Upper lobe of left lung (tissue), 6 donors: ENCODE measurements around the gene IKZF2. TPM values are rescaled to one million over a fixed set of nuclear protein-coding genes. Genes with fewer than 3 reads are reported as not detected.

Experiments
- ATAC-seq, 2 donors: fragments of 200-7000 bp; cut with Tn5 transposase; one replicate each; pipeline ENCODE4 v1.9.1; 2022; ENCODE audit warnings: mild to moderate bottlenecking in 2 of 2, moderate library complexity in 2 of 2; ENCODE audit not compliant: low FRiP score in 2 of 2
- DNase-seq, 2 donors: peaks; one replicate each; pipeline ENCODE4 v3.0.0-alpha.2; 2019 to 2020
- H3K27ac ChIP-seq, 4 donors: fragments of 200-600 bp; sonication (generic); one replicate each; pipeline ENCODE4 v1.5.1; 2016 to 2019
- H3K27me3 ChIP-seq, 4 donors: fragments of 200-600 bp; sonication (generic); one replicate each; pipeline ENCODE4 v1.5.1; 2017 to 2019
- H3K36me3 ChIP-seq, 4 donors: fragments of 200-600 bp; sonication (generic); one replicate each; pipeline ENCODE4 v1.5.1; 2016 to 2019
- H3K4me1 ChIP-seq, 4 donors: fragments of 200-600 bp; sonication (generic); one replicate each; pipeline ENCODE4 v1.5.1; 2018 to 2019
- H3K4me3 ChIP-seq, 4 donors: fragments of 200-600 bp; sonication (generic); one replicate each; pipeline ENCODE4 v1.5.1; 2017 to 2019; ENCODE audit warnings: mild to moderate bottlenecking in 2 of 4, moderate library complexity in 1 of 4
- H3K9me3 ChIP-seq, 4 donors: fragments of 200-600 bp; sonication (generic); one replicate each; pipeline ENCODE4 v1.5.1; 2018 to 2019
- EP300 ChIP-seq, 4 donors: sonication (generic); formaldehyde crosslinking; IDR thresholded peaks; one replicate each; pipeline ENCODE4 v1.5.1; 2017; ENCODE audit warnings: antibody characterized with exemption in 4 of 4, control low read depth in 2 of 4
- POLR2A ChIP-seq, 4 donors: fragments of 450-650 bp; IDR thresholded peaks; one replicate each; pipeline ENCODE4 v1.5.1; 2016 to 2017; ENCODE audit warnings: antibody characterized with exemption in 4 of 4, mild to moderate bottlenecking in 2 of 4
- POLR2AphosphoS5 ChIP-seq, 2 donors: sonication (generic); formaldehyde crosslinking; IDR thresholded peaks; one replicate each; pipeline ENCODE4 v1.5.1; 2017; ENCODE audit warnings: antibody characterized with exemption in 2 of 2
- WGBS, 2 donors: methylation state at CpG; one replicate each; pipeline ENCODE4 v1.1.5; 2017 to 2018; 5-methylcytosine and 5-hydroxymethylcytosine counted together
- total RNA-seq, 6 donors: library from RNA; depleted of rRNA in 4 of 6; stranded (reverse); fragments of >200 nt in 4 of 6; gene quantifications; one replicate each; pipeline versions ENCODE4 v1.1.0 to v1.2.1, GENCODE V29; 2016 to 2021
- TF ChIP-seq, protein P1 (sequence below), 6 experiments: fragments of 450-650 bp in 4 of 6; fragments of 200-600 bp in 2 of 6; sonication (generic) in 2 of 6; IDR thresholded peaks; one replicate each; pipeline ENCODE4 v1.5.1; 2016 to 2019; ENCODE audit warnings: antibody characterized with exemption in 6 of 6
- donor health status: DM: no; HTN: no; CAD: no; lungs with moderate emphysema.
- donor health status: DM: no; HTN: yes; CAD: no; lungs with severe emphysema.

The IKZF2 gene
- total RNA-seq, 6 donors from 2014 or later, result 10.4 to 35.7 (median 13.5) TPM

GRCh38 chr2:213011505-213011904, 139.9 kb downstream of the IKZF2 start:
- Histone ChIP-seq H3K4me1 (no peaks in the 10 kb centered on the region), H3K36me3 (peaks cover 0 to 7% (median 0%) of the 10 kb centered on the region in 4 donors), H3K27me3 (no peaks in the 10 kb centered on the region), H3K4me3 (no peak overlapping the region), H3K9me3 (no peaks in the 10 kb centered on the region), H3K27ac (no peak overlapping the region)
- no peak for TF ChIP-seq EP300 (IDR thresholded peaks at IDR 0.05)
- TF ChIP-seq, protein P1, sequence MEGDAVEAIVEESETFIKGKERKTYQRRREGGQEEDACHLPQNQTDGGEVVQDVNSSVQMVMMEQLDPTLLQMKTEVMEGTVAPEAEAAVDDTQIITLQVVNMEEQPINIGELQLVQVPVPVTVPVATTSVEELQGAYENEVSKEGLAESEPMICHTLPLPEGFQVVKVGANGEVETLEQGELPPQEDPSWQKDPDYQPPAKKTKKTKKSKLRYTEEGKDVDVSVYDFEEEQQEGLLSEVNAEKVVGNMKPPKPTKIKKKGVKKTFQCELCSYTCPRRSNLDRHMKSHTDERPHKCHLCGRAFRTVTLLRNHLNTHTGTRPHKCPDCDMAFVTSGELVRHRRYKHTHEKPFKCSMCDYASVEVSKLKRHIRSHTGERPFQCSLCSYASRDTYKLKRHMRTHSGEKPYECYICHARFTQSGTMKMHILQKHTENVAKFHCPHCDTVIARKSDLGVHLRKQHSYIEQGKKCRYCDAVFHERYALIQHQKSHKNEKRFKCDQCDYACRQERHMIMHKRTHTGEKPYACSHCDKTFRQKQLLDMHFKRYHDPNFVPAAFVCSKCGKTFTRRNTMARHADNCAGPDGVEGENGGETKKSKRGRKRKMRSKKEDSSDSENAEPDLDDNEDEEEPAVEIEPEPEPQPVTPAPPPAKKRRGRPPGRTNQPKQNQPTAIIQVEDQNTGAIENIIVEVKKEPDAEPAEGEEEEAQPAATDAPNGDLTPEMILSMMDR (IDR thresholded peaks at IDR 0.05), result no peak
- TF ChIP-seq POLR2AphosphoS5 (IDR thresholded peaks at IDR 0.05), result no peak
- TF ChIP-seq POLR2A (IDR thresholded peaks at IDR 0.05), result no peak
- DNase-seq (no peak), ATAC-seq (no peak)
- 90 to 96% methylated on average over 1 of the region's 1 CpG for WGBS, 2 donors

DNA sequence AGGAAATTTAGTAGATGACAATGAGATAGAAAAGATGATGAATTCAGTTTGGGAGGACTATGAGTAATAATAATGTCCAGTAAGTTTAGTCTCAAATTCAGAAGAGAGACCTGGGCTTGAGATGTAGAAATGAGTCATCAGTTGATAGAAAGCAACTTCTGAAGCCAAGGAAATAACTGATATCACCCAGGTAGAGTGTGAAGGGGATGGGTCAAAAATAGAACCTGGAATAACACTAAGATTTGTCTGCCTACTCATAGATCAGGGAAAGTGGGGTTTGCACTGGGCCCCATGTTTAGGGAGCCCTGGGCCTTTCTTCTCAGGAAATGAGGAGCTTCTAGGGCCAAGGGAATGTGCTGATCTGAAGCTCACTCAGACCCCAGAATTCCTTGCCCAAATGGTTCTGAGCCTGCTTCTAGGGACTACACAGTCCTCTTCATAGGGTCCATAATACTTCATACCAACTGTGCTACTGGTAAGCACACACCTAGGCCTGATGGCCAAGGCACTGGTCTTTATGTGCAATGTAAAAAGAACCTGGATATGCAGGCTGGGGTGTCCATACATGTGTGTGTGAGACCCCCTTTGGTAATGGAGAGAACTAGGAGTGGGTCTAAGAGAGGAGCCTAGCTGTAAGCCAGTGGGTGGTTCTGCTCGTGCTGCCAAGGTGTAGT, 141.2 kb downstream of the IKZF2 start:
- H3K27ac ChIP-seq, result no peak overlapping the region
- H3K4me1 ChIP-seq, result no peaks in the 10 kb centered on the region
- no peaks in the 10 kb centered on the region for H3K27me3 ChIP-seq
- H3K9me3 ChIP-seq, result no peaks in the 10 kb centered on the region
- H3K4me3 ChIP-seq, result no peak overlapping the region
- no peak for DNase-seq
- H3K36me3 ChIP-seq, result peaks cover 0 to 7% (median 0%) of the 10 kb centered on the region in 4 donors
- WGBS, 2 donors, result 96 to 100% methylated on average over 1 of the region's 1 CpG
- TF ChIP-seq, protein P1 (IDR thresholded peaks at IDR 0.05), result no peak
- TF ChIP-seq POLR2A (IDR thresholded peaks at IDR 0.05), result no peak
- TF ChIP-seq POLR2AphosphoS5 (IDR thresholded peaks at IDR 0.05), result no peak
- TF ChIP-seq EP300 (IDR thresholded peaks at IDR 0.05), result no peak
- no peak for ATAC-seq

GRCh38 chr2:213007290-213007838, 144.0 kb downstream of the IKZF2 start:
- Histone ChIP-seq H3K27ac (no peak overlapping the region), H3K4me3 (no peak overlapping the region), H3K36me3 (peaks cover 0 to 7% (median 0%) of the 10 kb centered on the region in 4 donors), H3K27me3 (no peaks in the 10 kb centered on the region), H3K4me1 (no peaks in the 10 kb centered on the region), H3K9me3 (no peaks in the 10 kb centered on the region)
- no peak for TF ChIP-seq EP300 (IDR thresholded peaks at IDR 0.05)
- TF ChIP-seq, protein P1 (IDR thresholded peaks at IDR 0.05), result no peak
- WGBS, 2 donors, result 66 to 83% methylated on average over 3 to 5 of the region's 5 CpGs
- DNase-seq, result no peak
- no peak for ATAC-seq

DNA sequence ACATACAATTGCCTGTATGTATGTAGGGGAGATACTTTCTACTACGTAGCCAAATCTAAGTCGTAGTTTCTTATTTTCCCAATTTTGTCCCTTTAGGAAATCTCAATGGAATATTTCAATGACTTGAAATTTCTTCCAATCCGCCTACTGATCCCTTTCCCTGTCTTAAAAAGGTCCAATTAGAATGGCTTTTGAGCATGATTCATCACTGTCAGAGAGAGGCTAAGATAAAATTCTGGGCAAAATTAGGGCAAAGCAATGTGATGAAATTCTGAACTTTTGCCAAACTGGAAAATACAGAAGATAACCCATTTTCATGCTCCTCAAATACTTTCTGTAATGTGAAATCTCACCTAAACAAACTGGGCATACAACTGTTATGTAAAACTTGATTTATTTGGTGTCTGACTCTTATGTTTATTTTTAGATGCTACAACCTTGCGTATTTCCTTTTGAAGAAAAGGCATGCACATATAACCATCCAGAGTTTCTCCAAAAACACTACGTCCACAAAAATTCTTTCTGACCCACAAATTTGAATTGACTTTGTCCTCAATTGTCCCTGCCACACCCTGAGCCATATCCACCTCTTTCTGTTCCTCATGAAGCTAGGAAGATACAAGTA, 147.1 kb downstream of the IKZF2 start:
- H3K27me3 ChIP-seq, result no peaks in the 10 kb centered on the region
- WGBS, 2 donors, result 75 to 78% methylated on average over 5 of the region's 5 CpGs
- H3K27ac ChIP-seq, result no peak overlapping the region
- no peak for DNase-seq
- no peaks in the 10 kb centered on the region for H3K9me3 ChIP-seq
- peaks cover 0 to 7% (median 0%) of the 10 kb centered on the region in 4 donors for H3K36me3 ChIP-seq
- H3K4me1 ChIP-seq, result no peaks in the 10 kb centered on the region
- TF ChIP-seq, protein P1 (IDR thresholded peaks at IDR 0.05), result no peak
- TF ChIP-seq POLR2AphosphoS5 (IDR thresholded peaks at IDR 0.05), result no peak
- no peak for TF ChIP-seq POLR2A (IDR thresholded peaks at IDR 0.05)
- no peak for TF ChIP-seq EP300 (IDR thresholded peaks at IDR 0.05)
- no peak overlapping the region for H3K4me3 ChIP-seq
- no peak for ATAC-seq
